Tibial nerve (tissue), 4 donors: ENCODE data around the gene HLA-E. TPM values are rescaled to one million over a fixed set of nuclear protein-coding genes. Genes with fewer than 3 reads are reported as not detected.
"Not testable (repeated sequence)": the region's sequence is repeated elsewhere in the genome, so short reads cannot be mapped to it uniquely, and the experiment has no call there.

Experiments
- DNase-seq, 2 donors: peaks; one replicate each; pipeline ENCODE4 v3.0.0-alpha.2; 2019; ENCODE audit warnings: low spot score in 2 of 2
- H3K27ac ChIP-seq, 4 donors: fragments of 200-600 bp; sonication (generic) in 3 of 4; one replicate each; pipeline ENCODE4 v1.5.1; 2017 to 2019; ENCODE audit warnings: mild to moderate bottlenecking in 1 of 4
- H3K27me3 ChIP-seq, 2 donors: fragments of 200-600 bp; sonication (generic) in 1 of 2; one replicate each; pipeline versions ENCODE4 v1.5.1 to v1.6.0; 2017 to 2019
- H3K36me3 ChIP-seq, 3 donors: fragments of 200-600 bp; sonication (generic); one replicate each; pipeline ENCODE4 v1.5.1; 2018 to 2019
- H3K4me1 ChIP-seq, 4 donors: fragments of 200-600 bp; sonication (generic) in 3 of 4; one replicate each; pipeline ENCODE4 v1.5.1; 2017 to 2019
- H3K4me3 ChIP-seq, 4 donors: fragments of 200-600 bp; sonication (generic) in 3 of 4; one replicate each; pipeline ENCODE4 v1.5.1; 2017 to 2019; ENCODE audit warnings: mild to moderate bottlenecking in 1 of 4, moderate library complexity in 1 of 4
- H3K9me3 ChIP-seq, 4 donors: fragments of 200-600 bp; sonication (generic) in 3 of 4; one replicate each; pipeline ENCODE4 v1.5.1; 2017 to 2019
- EP300 ChIP-seq, 2 donors: sonication (generic); formaldehyde crosslinking; IDR thresholded peaks; one replicate each; pipeline ENCODE4 v1.6.1; 2017; ENCODE audit warnings: antibody characterized with exemption in 2 of 2, mild to moderate bottlenecking in 1 of 2
- POLR2A ChIP-seq, 2 donors: fragments of 450-650 bp; IDR thresholded peaks; one replicate each; pipeline ENCODE4 v1.6.1; 2017; ENCODE audit warnings: antibody characterized with exemption in 2 of 2, mild to moderate bottlenecking in 2 of 2, moderate library complexity in 2 of 2
- WGBS, 2 donors: methylation state at CpG; one replicate each; pipeline ENCODE4 v1.1.5; 2018; 5-methylcytosine and 5-hydroxymethylcytosine counted together
- total RNA-seq, 4 donors: library from RNA; depleted of rRNA; stranded (reverse); fragments of >200 nt; gene quantifications; one replicate each; pipeline ENCODE4 v1.1.0, GENCODE V29; 2016
- TF ChIP-seq, protein P1 (sequence below), 5 experiments: fragments of 200-600 bp in 3 of 5; fragments of 450-650 bp in 2 of 5; sonication (generic) in 3 of 5; IDR thresholded peaks; one replicate each; pipeline ENCODE4 v1.5.1; 2016 to 2019; ENCODE audit warnings: antibody characterized with exemption in 5 of 5, mild to moderate bottlenecking in 3 of 5, moderate library complexity in 2 of 5

Gene HLA-E
- total RNA-seq, 4 donors from 2014 or later: 483 to 900 (median 631) TPM

DNA sequence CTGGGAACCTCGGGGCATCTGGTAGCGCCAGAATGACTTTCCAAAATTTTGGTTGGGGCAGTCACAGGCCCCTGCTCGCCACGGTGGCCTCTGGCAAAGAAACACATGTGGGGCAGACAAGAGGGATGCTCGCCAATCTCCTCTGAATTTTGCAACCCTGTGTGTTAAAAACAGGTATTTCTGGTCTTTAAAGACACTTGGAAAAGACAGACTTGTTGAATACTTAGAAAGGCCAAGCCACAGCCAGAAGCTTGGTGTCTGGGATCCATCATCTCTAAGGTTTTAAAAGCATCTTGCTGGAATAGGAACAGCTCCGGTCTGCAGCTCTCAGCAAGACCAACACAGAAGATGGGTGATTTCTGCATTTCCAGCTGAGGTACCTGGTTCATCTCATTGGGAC, 31.2 kb downstream of the HLA-E start:
- TF ChIP-seq POLR2A (IDR thresholded peaks at IDR 0.05): no peak
- TF ChIP-seq EP300 (IDR thresholded peaks at IDR 0.05): no peak
- TF ChIP-seq, protein P1, sequence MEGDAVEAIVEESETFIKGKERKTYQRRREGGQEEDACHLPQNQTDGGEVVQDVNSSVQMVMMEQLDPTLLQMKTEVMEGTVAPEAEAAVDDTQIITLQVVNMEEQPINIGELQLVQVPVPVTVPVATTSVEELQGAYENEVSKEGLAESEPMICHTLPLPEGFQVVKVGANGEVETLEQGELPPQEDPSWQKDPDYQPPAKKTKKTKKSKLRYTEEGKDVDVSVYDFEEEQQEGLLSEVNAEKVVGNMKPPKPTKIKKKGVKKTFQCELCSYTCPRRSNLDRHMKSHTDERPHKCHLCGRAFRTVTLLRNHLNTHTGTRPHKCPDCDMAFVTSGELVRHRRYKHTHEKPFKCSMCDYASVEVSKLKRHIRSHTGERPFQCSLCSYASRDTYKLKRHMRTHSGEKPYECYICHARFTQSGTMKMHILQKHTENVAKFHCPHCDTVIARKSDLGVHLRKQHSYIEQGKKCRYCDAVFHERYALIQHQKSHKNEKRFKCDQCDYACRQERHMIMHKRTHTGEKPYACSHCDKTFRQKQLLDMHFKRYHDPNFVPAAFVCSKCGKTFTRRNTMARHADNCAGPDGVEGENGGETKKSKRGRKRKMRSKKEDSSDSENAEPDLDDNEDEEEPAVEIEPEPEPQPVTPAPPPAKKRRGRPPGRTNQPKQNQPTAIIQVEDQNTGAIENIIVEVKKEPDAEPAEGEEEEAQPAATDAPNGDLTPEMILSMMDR (IDR thresholded peaks at IDR 0.05): no peak
- no peak for DNase-seq
- H3K4me3 ChIP-seq: no peak overlapping the region
- peak overlapping the region in 1 of 4 donors; percentile 12 for H3K27ac ChIP-seq
- H3K36me3 ChIP-seq: no peaks in the 10 kb centered on the region
- no peaks in the 10 kb centered on the region for H3K27me3 ChIP-seq
- WGBS, 2 donors: 90% methylated on average over 6 of the region's 6 CpGs
- H3K9me3 ChIP-seq: peaks cover 0 to 6% (median 0%) of the 10 kb centered on the region in 4 donors
- H3K4me1 ChIP-seq: peaks cover 0 to 3% (median 0%) of the 10 kb centered on the region in 4 donors

GRCh38 chr6:30521082-30521481, 31.8 kb downstream of the HLA-E start:
- H3K27ac ChIP-seq: peak overlapping the region in 1 of 4 donors; percentile 12
- not testable (repeated sequence) for H3K4me1 ChIP-seq, H3K36me3 ChIP-seq, DNase-seq, H3K4me3 ChIP-seq, H3K27me3 ChIP-seq, H3K9me3 ChIP-seq
- 72 to 83% methylated on average over 2 to 6 of the region's 7 CpGs for WGBS, 2 donors

DNA sequence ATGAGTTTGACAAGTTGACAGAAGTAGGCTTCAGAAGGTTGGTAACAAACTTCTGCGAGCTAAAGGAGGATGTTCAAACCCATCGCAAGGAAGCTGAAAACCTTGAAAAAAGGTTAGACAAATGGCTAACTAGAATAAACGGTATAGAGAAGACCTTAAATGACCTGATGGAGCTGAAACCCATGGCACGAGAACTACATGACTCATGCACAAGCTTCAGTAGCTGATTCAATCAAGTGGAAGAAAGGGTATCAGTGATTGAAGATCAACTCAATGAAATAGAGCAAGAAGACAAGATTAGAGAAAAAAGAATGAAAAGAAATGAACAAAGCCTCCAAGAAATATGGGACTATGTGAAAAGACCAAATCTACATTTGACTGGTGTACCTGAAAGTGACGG, 32.6 kb downstream of the HLA-E start:
- not testable (repeated sequence) for H3K27ac ChIP-seq, H3K9me3 ChIP-seq, H3K27me3 ChIP-seq, DNase-seq, H3K4me3 ChIP-seq, H3K36me3 ChIP-seq, H3K4me1 ChIP-seq
- WGBS, 2 donors: 84 to 88% methylated on average over 5 of the region's 5 CpGs

DNA sequence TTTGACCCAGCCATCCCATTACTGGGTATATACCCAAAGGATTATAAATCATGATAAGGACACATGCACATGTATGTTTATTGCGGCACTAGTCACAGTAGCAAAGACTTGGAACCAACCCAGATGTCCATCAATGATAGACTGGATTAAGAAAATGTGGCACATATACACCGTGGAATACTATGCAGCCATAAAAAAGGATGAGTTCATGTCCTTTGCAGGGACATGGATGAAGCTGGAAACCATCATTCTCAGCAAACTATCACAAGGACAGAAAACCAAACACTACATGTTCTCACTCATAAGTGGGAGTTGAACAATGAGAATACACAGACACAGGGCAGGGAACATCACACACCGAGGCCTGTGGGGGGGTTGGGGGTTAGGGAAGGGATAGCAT, 37.1 kb downstream of the HLA-E start:
- H3K9me3 ChIP-seq, H3K4me3 ChIP-seq, H3K27ac ChIP-seq, H3K36me3 ChIP-seq, DNase-seq, H3K27me3 ChIP-seq: not testable (repeated sequence)
- WGBS, 2 donors: 89% methylated on average over 3 of the region's 3 CpGs
- H3K4me1 ChIP-seq: peaks cover 0 to 12% (median 0%) of the 10 kb centered on the region in 4 donors

DNA sequence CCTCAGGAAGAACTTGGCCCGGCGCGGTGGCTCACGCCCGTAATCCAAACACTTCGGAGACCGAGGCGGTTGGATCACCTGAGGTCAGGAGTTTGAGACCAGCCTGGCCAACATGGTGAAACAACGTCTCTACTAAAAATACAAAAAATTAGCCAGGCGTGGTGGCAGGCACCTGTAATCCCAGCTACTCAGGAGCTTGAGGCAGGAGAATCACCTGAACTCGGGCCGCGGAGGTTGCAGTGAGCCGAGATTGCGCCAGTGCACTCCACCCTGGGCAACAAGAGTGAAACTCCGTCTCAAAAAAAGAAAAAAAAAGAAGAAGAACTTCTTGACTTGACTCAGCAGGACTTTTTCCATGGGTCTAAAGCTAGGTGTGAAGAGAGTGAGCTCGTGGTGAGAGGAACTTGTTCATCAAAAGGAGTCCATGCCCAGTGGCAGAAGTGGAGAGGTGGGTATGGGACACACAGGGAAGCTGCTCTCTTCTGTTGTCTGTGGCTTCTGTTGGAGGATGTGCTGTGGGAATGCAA, 40.1 kb downstream of the HLA-E start:
- H3K27me3 ChIP-seq, H3K4me3 ChIP-seq, DNase-seq, H3K36me3 ChIP-seq, H3K9me3 ChIP-seq, H3K27ac ChIP-seq: not testable (repeated sequence)
- peaks cover 0 to 12% (median 0%) of the 10 kb centered on the region in 4 donors for H3K4me1 ChIP-seq
- 85 to 86% methylated on average over 17 of the region's 17 CpGs for WGBS, 2 donors

DNA sequence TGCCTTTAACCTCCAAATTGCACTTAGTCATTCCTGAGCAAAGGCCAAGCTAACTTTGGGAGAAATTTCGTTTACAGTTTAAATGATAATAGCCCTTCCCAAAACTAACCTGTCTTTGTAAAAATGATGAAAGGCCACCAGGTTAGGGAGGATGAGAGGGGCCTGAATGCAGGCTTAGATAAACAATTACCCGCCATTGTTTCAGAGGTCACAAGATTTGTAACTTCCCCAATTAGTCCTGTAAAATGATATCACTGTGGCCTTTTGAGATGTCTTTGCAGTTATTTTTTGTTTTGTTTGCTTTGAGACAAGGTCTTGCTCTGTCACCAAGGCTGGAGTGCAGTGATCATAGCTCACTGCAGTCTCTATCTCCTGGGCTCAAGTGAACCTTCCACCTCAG, 40.7 kb downstream of the HLA-E start:
- H3K4me3 ChIP-seq: no peak overlapping the region
- peaks cover 0 to 12% (median 0%) of the 10 kb centered on the region in 4 donors for H3K4me1 ChIP-seq
- no peak overlapping the region for H3K27ac ChIP-seq
- no peaks in the 10 kb centered on the region for H3K36me3 ChIP-seq
- H3K9me3 ChIP-seq: no peaks in the 10 kb centered on the region
- TF ChIP-seq, protein P1 (IDR thresholded peaks at IDR 0.05): no peak
- TF ChIP-seq POLR2A (IDR thresholded peaks at IDR 0.05) (no peak), EP300 (IDR thresholded peaks at IDR 0.05) (no peak)
- no peak for DNase-seq
- 52 to 61% methylated on average over 2 of the region's 2 CpGs for WGBS, 2 donors
- H3K27me3 ChIP-seq: no peaks in the 10 kb centered on the region

GRCh38 chr6:30533460-30534294, 44.4 kb downstream of the HLA-E start:
- no peaks in the 10 kb centered on the region for H3K27me3 ChIP-seq
- TF ChIP-seq, protein P1 (IDR thresholded peaks at IDR 0.05): no peak
- no peak for TF ChIP-seq POLR2A (IDR thresholded peaks at IDR 0.05)
- WGBS, 2 donors: 78 to 79% methylated on average over 15 of the region's 15 CpGs
- H3K27ac ChIP-seq: no peak overlapping the region
- H3K4me1 ChIP-seq: peaks cover 0 to 4% (median 0%) of the 10 kb centered on the region in 4 donors
- DNase-seq: no peak
- H3K4me3 ChIP-seq: no peak overlapping the region
- no peaks in the 10 kb centered on the region for H3K36me3 ChIP-seq
- no peaks in the 10 kb centered on the region for H3K9me3 ChIP-seq
